T-helper 1 cell treated with Interleukin-12 subunit alpha and Interleukin-12 subunit beta and Interleukin-4 antibody, amounts not matched to agents 30 ng/mL and 1 ng/mL, for 36 hours (primary cell): ENCODE results near the gene BCL10. TPM values are rescaled to one million over a fixed set of nuclear protein-coding genes. Genes with fewer than 3 reads are reported as not detected.

ENCODE experiments used
- intact Hi-C: fragments of 100-400 bp; cut with micrococcal nuclease; formaldehyde crosslinking; loops from one replicate; pipeline ENCODE4 v1.15.1; 2024
- total RNA-seq: library from RNA; stranded (reverse); gene quantifications from 2 replicates; pipeline ENCODE4 v1.2.3, GENCODE V29; 2022

BCL10 gene
- total RNA-seq, 1 donor from 2014 or later: 30.1 TPM

DNA sequence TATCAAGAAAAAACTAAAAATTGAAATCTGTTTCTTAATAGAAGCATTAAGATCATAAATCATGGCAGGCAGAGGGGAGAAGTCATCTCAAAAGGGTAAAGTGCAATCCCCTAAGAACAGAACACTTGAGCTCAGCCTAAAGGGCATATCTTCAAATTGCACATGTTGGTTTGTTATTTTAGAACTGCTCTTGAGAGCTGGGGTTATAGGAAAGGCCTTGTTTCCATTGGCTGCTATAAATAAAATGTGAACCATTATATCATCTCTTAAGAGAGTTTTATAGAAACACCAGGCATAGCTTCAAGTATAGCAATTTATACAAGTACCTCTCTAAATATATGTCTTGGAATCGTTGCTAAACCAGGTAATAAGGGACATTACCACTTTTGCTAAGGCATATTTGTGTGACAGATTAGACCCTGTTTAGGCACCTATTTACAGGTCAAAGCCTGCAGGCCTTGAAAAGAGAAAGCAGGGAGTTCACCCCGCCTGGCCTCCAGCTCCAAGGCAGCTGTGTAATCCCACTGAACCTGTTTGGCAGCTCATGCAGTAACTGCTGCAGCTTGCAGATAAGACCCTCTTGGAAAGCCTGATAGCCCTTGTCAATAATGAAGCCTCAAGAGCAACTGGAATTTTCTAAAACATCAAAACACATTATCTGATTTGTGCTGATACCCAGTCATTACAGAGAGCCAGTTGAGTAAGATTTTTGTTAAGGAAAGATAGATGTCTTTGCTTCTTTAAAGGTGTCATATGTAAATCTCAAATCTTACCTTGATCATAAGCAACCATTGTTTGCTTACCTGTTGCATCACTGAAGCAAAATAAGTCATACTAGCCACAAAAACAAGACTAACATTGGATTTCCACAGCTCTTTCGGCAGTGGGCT lies 51.5 kb downstream of the BCL10 start:
- intact Hi-C loops: no loop called here

DNA sequence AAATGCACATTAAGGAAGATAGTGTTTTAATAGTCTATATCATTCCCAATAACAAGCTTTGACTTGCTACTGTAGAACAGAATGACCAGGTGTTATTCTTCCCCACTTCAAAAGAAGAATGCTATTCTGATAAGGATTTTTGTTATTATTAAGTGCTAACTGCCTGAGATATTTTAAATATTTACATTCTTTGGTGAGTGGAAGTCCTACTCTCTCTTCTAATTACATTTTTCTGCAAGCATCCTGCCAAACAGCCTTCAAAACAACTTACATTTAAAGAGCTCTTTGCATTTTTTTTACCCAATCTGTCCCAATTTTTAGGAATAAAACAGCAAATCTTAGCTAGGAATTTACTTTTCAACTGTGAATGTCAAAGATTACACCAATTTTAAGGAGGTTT lies 52.1 kb downstream of the BCL10 start:
- intact Hi-C loops: no loop called here

- intact Hi-C loops: no loop called here
Observed at GRCh38 chr1:85223334-85223733, 53.1 kb downstream of the BCL10 start.

GRCh38 chr1:85220756-85221201 lies 55.7 kb downstream of the BCL10 start:
- intact Hi-C loops: no loop called here

DNA sequence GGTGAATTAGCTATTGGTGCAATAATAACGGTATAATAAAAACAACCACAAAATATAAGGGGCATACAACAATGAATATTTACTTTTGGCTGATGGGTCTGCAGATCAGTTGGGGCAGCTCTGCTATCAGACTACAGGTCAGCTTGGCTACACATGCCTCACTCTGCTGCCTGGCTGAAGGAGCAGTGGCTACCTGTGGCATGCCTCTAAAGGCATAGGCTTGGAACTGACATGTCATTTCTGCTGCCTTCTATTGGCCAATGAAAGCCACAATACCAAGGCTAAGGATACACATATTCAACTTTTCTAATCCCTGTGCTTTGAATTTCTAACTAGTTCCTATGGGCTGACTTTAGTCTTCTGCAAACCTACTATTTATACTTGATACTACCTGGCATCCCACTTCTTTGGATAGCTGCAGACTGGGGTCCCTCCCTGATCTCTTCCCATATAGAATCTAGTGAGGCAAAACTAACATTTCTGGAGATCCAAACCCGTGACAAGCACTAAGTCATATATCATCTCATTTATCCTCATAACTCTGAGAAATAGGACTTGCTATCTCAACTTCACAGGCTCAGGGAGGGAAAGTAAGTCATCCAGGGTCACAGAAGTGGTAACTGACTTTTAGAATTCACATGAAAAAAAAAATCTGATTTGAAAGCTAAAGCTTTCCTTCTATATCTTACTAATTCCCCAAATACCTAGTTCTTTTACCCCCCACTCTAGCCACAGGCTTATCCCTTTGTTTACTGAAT lies 56.4 kb downstream of the BCL10 start:
- intact Hi-C loops: no loop called here

DNA sequence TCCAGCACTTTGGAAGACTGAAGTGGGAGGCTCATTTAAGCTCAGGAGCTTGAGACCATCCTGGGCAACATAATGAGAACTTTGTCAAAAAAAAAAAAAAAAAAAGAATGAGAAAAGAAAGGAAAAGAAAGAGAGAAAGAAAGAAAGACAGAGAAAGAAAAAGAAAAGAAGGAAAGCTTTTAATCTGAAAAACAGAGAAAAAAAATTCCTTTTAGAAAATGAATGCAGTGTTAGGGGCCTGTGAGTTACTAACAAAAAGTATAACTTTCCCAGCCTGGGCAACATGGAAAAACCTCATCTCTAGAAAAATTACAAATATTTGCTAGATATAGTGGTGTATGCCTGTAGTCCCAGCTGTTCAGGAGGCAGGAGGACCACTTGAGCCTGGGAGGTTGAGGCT lies 59.7 kb downstream of the BCL10 start:
- intact Hi-C loops: no loop called here

Other genes starting within 250 kb of the BCL10 start
- 12.0 and 12.3 TPM in 2 replicates for gene MCOLN3, start 228.1 kb downstream of the BCL10 start, total RNA-seq
- gene SYDE2, start 75.6 kb downstream of the BCL10 start, total RNA-seq: 0.39 and 0.64 TPM in 2 replicates
- gene C1orf52, start 17.0 kb downstream of the BCL10 start, total RNA-seq: 21.6 and 24.4 TPM in 2 replicates
- not detected in 2 replicates for gene DDAH1, start 188.5 kb upstream of the BCL10 start, total RNA-seq